Type B pancreatic cell (in vitro differentiated cells): ENCODE data around the gene TSSK3. TPM values are rescaled to one million over a fixed set of nuclear protein-coding genes. Genes with fewer than 3 reads are reported as not detected.
A peak's percentile ranks its signal among the peaks of the same experiment; 100 is the strongest.

Experiments used
- DNase-seq: peaks from one replicate; pipeline ENCODE4 v3.0.0; 2021; ENCODE audit warnings: mixed read lengths; ENCODE audit not compliant: unreplicated experiment; ENCODE audit errors: extremely low spot score
- H3K27ac Mint-ChIP-seq: 2 replicates; pipeline ENCODE4 v1.8.0; 2021; ENCODE audit warnings: mild to moderate bottlenecking, mixed read lengths
- H3K27me3 Mint-ChIP-seq: 2 replicates; pipeline ENCODE4 v1.8.0; 2021; ENCODE audit warnings: mixed read lengths
- H3K36me3 Mint-ChIP-seq: 2 replicates; pipeline ENCODE4 v1.8.0; 2021; ENCODE audit warnings: mixed read lengths
- H3K4me1 Mint-ChIP-seq: one replicate; pipeline ENCODE4 v1.8.0; 2021; ENCODE audit warnings: mixed read lengths; ENCODE audit not compliant: unreplicated experiment
- H3K4me3 Mint-ChIP-seq: 2 replicates; pipeline ENCODE4 v1.8.0; 2021; ENCODE audit warnings: mild to moderate bottlenecking, mixed read lengths
- H3K9me3 Mint-ChIP-seq: 2 replicates; pipeline ENCODE4 v1.8.0; 2021; ENCODE audit warnings: mixed read lengths
- total RNA-seq: library from RNA; stranded (reverse); gene quantifications from 2 replicates; pipeline ENCODE4 v1.2.1, GENCODE V29; 2021; ENCODE audit warnings: low replicate concordance
- TF ChIP-seq, protein P1 (sequence below): fragments of 200-600 bp; sonication (generic); conservative IDR thresholded peaks from 2 replicates; pipeline ENCODE4 v1.5.0; 2021; ENCODE audit warnings: antibody characterized with exemption, mild to moderate bottlenecking

Gene TSSK3
- total RNA-seq, 1 donor from 2014 or later = 3.8 TPM

- TF ChIP-seq, protein P1, sequence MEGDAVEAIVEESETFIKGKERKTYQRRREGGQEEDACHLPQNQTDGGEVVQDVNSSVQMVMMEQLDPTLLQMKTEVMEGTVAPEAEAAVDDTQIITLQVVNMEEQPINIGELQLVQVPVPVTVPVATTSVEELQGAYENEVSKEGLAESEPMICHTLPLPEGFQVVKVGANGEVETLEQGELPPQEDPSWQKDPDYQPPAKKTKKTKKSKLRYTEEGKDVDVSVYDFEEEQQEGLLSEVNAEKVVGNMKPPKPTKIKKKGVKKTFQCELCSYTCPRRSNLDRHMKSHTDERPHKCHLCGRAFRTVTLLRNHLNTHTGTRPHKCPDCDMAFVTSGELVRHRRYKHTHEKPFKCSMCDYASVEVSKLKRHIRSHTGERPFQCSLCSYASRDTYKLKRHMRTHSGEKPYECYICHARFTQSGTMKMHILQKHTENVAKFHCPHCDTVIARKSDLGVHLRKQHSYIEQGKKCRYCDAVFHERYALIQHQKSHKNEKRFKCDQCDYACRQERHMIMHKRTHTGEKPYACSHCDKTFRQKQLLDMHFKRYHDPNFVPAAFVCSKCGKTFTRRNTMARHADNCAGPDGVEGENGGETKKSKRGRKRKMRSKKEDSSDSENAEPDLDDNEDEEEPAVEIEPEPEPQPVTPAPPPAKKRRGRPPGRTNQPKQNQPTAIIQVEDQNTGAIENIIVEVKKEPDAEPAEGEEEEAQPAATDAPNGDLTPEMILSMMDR = no peak
- Mint-ChIP-seq H3K27me3 (no peaks in the 10 kb centered on the region), H3K4me1 (peaks cover 23% of the 10 kb centered on the region), H3K36me3 (no peaks in the 10 kb centered on the region), H3K9me3 (no peaks in the 10 kb centered on the region), H3K4me3 (no peak overlapping the region), H3K27ac (no peak overlapping the region)
- DNase-seq = no peak
These were observed 20.4 kb upstream of the TSSK3 start for GRCh38 chr1:32341971-32342370.

- TF ChIP-seq, protein P1 = no peak
- DNase-seq = no peak
- H3K4me1 Mint-ChIP-seq = peaks cover 21% of the 10 kb centered on the region
- no peaks in the 10 kb centered on the region for H3K36me3 Mint-ChIP-seq
- no peak overlapping the region for H3K27ac Mint-ChIP-seq
- H3K9me3 Mint-ChIP-seq = no peaks in the 10 kb centered on the region
- no peaks in the 10 kb centered on the region for H3K27me3 Mint-ChIP-seq
- no peak overlapping the region for H3K4me3 Mint-ChIP-seq
These were observed 19.6 kb upstream of the TSSK3 start for GRCh38 chr1:32342704-32343103.

GRCh38 chr1:32345289-32345827, 17.0 kb upstream of the TSSK3 start:
- Mint-ChIP-seq H3K9me3 (no peaks in the 10 kb centered on the region), H3K27me3 (no peaks in the 10 kb centered on the region), H3K36me3 (no peaks in the 10 kb centered on the region), H3K4me3 (peak overlapping the region; percentile 6), H3K4me1 (peaks cover 11% of the 10 kb centered on the region), H3K27ac (no peak overlapping the region)
- no peak for DNase-seq
- TF ChIP-seq, protein P1 = no peak

DNA sequence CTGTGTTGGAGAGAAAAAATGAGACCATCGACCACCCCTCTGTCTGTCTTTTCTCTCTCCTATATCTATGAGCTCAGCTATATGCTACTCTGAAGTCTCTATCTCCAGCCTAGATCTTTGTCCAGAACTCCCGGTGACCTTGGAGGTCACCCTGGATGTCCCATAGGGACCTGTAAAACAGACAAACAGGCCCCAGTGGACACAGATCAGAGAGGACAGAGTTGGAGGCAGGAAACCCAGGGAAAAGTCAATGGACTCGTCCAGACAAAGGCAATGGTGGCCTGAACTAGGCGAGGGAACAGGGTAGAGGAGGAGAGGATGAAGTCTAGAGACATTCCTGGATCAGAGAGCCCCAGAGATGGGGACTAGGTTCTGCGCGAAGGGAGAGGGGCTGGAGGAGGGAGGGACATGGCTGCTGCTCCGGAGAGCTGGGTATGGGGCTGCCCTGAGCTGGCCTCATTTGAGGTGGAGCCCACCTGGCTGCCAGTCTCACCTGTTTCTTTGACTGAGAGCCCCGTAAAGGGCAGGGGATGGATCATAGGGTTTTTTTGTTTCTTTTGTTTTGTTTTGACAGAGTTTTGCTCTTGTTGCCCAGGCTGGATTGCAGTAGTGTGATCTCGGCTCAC, 15.7 kb upstream of the TSSK3 start:
- Mint-ChIP-seq H3K9me3 (no peaks in the 10 kb centered on the region), H3K4me1 (peaks cover 11% of the 10 kb centered on the region), H3K27me3 (no peaks in the 10 kb centered on the region), H3K27ac (peak overlapping the region; percentile 10), H3K4me3 (no peak overlapping the region), H3K36me3 (no peaks in the 10 kb centered on the region)
- TF ChIP-seq, protein P1 = no peak
- no peak for DNase-seq

DNA sequence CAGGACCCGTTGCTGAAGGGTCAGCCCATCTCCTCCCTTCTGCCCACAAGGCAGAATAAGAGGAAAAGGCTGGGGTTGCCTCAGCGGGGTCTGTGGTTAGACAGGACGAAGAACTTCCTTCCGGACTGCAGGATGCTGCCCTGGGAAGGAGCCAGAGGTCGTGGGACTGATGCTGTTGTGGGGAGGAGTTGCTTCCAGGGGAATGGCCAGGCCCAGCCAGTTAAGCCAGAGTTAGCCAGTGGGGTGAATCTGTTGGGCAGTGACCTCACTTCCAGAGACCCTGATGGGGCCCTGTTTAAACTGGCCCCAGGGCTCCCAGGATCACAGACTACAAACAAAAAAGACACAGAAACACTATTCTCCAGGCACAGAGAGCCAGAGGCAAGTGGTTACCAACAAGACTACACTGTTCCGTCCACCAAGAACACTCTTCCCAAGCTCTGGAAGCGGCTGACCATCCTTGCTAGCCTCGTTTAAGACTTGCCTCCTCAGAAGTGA, 13.1 kb upstream of the TSSK3 start:
- TF ChIP-seq, protein P1 = no peak
- no peak for DNase-seq
- H3K36me3 Mint-ChIP-seq = no peaks in the 10 kb centered on the region
- peak overlapping the region; percentile 39 for H3K4me3 Mint-ChIP-seq
- H3K9me3 Mint-ChIP-seq = no peaks in the 10 kb centered on the region
- H3K27ac Mint-ChIP-seq = peak overlapping the region; percentile 30
- peaks cover 19% of the 10 kb centered on the region for H3K4me1 Mint-ChIP-seq
- H3K27me3 Mint-ChIP-seq = no peaks in the 10 kb centered on the region
